Medulla oblongata (tissue), 1 donor: ENCODE measurements around the gene CDC6.

Experiments used
- DNase-seq: peaks from one replicate; pipeline ENCODE4 v3.0.0-alpha.2; 2015; ENCODE audit errors: extremely low spot score

CDC6 gene

DNA sequence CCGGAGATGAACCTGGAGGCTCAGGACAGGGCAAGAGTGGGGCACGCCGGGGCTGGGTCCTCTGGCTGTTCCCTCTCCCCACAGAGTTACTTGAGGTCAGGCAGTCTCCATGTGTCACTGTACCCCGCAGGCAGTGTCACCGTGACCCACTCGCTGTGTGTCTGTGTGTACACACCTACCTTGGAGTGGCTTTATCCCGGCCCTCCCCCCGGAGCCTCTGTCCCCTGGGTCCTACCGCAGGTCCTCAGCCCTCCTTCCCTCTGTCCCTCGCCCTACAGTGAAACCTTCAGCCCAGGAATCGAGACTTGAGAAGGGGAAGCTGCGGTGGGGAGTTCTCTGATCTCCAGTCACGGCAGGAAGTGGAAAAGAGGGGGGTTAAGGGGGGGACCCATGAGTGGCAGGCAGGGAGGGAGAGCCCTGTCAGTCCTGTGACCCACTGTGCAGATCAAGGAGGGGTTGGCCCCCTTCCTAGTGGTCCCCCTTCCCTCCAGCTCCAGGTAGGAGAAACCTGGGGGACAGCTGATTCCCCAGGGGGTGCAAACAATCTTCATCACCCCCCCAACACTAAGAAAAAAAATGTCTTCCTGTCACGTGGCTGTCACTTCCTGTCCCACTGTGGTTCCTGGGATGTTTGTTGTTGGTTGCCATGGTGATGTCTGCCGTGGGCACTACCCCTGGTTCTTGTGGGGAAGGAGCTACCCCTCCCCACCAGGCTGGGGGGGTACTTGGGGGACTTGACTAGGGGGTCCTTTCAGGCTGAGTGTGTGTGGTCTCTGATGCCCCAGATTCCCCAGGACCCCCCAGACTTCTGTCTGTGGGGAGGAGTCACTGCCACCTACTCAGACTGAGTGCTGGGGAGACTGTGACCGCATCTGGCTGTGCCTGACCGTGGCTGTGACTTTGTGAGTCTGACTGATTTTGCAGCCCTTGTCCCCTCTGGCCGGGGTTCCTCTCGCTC, 35.0 kb downstream of the CDC6 start:
- peak; percentile 87 for DNase-seq

DNA sequence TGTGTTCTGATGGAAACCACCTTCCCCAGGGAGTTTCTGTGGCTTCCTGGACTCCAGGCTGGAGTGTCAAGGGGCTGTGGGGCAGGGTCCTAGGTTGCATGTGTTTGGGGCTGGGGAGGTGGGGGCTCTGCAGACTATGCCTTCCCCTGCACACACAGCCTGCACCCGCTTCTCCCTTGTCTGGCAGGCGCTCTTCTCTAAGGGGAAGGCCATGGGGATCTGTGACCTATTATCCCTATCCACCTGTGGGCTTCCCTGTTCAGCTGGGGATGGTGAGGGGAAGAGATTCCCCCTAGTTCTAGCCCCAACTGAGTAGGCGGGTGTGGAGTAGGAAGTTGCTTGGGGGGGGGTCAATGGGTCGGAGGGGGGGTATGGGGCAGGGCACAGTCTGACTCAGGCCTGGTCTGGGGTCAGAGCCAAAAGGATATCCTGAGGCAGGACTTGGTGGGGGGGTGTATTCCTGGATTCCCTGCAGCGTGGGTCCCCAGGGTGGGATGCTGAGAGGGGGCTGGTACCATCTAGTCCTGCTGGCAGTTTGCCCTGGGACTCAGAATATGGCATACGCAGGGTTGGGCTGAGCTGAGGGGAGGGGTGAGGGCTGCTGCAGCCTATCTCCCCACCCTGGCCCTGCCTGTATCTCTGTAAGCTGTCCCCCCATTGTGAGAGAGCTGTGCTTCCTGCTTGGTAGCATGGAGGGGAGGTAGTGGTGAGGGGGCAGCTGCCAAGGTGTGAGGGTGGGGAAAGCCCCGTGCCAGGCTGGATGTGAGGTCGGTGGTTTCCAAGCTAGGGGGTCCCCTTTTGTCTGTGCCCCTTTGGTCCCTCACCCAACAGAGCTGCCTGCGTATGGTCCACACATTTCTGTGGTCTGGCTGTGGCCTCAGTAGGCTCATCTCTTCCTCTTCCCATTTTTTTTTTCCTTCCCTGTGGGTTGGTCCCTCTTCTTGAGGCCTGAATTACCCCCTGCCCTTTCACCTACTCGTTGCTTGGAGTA, 36.0 kb downstream of the CDC6 start:
- DNase-seq: no peak

DNA sequence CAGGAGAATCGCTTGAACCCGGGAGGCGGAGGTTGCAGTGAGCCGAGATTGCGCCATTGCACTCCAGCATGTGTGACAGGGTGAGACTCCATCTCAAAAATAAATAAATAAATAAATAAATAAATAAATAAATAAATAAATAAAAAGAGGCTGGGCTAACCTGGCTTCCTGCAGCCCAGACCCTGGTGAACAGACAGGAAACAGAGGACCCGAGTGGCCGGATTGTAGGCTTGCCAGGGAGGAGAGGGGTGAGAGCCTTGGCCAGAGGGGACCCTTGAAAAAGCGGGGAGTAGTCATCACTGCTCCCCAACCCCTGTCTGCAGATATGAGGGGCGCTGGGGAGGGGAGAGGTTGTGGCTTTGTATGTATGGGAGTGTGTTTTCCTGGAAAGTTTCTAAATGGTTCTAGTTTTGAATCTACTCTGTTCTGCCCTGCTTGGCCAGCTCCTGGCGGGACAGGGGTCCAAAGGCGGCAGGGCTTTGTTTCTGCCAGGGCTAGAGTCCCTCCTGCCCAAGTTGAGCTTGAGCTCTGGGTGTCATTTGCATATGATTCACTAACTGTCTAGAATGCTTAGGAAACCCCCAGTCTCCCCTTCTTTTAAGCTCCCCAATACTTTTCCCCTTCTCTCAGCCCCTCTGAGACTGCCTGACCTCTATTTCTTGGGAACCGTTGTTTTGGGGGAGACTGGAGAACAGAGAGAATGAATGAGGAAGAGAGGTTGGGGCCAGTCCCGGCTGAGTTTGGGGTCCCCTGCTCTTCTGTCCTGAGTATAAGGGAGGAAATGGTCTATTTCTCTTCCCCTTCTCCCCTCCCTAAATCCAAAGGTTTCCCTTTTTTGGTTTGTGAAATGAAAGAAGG, 37.7 kb downstream of the CDC6 start:
- no peak for DNase-seq

DNA sequence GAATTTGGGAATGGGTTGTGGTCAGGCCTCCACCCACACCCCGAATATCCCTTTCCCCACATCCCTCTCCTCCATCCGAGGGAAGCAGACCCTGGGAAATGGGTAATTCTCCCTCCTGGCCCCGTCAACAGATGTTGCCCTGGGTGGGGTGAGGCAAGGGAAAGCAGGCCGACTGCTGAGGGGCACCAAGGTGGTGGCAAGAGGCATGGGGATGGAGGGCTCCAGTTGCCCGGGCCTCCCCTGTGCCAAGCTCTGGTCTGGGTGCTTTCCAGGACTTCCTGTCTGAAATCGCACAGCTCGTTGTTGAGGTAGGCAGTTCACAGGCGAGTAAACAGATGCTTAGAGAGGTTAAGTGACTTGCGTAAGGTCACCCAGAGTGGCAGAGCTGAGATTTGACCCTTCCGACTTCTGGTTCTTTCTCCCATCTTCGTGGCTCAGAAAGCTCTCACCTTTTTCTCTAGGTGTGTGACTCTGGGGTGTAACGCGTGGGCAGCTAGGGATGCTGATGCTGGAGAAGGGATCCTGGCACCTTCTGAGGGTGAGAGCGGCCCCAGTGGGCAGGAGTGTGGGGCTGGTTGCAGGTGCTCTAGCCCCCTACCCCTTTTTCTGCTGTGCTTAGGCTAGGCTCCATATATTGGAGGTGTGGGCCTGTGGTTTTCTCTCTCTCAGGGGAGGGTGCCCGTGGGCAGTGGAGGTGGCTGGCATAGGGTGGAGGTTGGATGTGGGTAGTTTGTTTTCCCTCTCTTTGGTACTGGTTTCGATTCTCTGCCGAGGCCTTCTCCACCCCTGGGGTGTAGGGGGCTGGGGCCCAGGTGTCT, 38.5 kb downstream of the CDC6 start:
- no peak for DNase-seq

DNA sequence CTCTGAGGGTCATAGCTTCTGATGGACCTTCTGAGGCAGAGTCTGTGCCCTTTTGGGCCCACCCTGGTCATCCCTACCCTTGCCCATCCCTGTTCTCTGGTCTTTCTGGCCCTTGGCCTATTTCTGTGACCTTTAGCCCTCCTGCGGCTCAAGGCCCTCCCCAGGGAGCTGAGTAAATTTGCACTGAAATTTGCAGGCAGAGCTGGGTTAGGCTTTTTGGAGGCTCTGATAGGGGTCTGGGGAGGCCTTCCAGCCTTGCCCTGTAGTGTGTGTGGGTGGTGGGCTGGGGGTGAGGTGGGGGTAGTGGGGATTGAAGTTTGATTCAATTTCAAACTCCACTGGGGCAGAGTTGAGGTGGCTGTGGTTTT, 39.1 kb downstream of the CDC6 start:
- DNase-seq: no peak

DNA sequence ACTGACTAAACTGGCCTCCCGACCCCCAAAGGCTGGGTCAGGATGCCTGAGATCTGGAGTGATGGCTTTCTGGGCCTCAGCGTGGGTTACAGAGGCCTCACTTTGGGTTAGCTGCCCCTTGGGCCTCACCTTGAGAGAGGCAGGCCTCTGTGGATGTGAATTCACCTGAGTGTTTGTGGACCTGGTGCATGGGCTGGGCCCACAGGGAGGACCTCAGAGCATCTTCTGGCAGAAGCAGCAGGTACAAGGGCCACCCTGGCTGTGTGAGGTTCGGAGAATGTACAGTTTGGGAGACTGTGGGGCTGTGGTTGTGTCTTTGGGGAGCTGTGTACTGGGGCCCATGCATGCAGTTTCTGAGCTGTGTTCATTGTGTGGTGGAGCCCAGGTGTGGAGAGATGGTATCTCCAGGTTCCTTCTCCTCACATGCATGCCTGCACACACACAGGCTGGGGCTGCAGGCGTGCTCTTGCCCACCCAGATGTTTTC, 39.6 kb downstream of the CDC6 start:
- DNase-seq: no peak

DNA sequence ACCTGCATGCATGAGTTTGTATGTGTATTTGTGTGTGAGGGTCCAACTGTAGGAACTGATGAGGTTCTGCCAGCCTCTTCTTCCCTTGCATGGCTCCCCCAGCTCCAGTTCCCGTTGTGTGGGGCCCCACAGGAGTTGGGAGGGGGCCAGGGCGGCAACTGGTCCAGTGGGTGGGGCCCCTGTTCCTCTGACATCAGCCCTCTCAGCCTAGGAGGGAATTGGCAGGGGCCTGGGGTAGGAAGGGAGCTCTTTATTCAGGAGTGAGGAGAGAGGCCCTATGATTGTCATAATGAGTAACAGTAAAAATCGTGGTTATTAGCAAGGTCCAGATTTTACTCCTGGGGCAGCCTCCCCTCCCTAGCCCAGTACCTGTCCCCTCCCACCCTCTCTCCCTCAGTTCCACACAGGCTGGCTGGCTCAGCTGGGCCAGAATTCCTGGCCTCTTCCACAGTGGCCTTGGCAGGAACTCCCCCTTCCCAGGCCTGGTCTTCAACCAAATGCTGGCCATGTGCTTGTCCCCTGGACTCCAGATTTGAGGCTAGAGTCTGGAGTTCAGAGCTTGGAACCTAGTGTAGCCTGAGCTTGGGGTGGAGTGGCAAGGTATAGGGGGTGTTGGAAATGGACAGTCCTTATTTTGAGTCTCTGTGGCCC, 40.2 kb downstream of the CDC6 start:
- no peak for DNase-seq

DNA sequence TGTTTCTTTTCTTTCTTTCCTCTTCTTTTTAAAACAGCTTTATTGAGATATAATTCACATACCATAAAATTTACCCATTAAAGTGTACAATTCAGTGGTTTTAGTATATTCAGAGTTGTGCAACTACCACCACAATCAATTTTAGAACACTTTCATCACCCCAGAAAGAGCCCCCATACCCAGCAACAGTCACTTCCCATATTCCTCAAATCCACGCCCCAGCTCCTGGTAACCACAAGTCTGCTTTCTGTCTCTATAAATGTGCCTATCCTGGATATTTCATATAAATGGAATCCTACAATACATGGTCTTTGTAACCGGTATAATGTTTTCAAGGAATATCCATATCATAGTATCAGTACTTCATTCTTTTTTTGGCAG, 40.7 kb downstream of the CDC6 start:
- no peak for DNase-seq

DNA sequence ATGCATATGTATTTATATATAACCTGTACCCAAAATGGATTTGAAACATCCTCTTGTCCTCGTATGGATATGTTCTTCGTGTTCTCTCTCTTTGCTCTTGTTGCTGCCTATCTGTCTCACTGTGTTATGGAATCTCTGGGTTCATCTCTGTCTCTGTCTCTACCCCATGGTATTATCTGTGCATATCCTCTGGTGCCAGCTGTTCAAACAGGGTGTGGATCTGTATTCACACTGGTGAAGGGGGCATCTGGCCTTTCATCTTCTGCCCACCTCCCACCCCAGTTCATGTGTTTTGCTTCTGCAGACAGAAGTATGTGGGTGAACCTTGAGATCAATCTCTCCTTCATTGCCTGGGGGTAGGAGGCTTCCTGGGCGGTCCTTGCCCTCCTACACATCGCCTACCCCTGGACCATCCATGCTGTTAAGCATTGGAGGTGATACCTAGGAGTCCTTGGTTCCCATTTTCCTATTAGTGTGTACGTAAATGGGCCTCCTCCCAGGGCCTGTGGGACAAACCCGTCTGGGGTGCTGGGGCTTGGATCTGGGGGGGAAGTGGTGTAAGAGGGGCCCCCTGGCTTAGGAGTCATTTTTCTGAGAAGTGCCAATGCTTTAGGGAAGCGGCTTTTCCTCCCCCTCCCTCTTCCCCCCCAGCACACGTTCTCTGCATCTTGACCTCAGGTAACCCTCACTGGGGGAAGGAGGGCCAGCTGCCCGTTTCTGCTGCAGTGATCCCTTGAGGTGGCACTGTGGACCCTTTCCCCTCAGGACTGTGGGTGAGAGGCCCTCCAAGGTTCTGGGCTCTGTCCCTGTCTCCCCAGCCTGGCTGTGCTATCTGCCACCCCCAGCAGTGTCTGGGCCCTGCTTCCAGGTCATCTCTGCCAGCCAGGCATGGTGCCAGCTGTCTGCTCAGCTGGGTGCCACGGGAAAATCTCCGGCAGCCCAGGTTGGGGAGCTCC, 42.4 kb downstream of the CDC6 start:
- peak; percentile 28 for DNase-seq

DNA sequence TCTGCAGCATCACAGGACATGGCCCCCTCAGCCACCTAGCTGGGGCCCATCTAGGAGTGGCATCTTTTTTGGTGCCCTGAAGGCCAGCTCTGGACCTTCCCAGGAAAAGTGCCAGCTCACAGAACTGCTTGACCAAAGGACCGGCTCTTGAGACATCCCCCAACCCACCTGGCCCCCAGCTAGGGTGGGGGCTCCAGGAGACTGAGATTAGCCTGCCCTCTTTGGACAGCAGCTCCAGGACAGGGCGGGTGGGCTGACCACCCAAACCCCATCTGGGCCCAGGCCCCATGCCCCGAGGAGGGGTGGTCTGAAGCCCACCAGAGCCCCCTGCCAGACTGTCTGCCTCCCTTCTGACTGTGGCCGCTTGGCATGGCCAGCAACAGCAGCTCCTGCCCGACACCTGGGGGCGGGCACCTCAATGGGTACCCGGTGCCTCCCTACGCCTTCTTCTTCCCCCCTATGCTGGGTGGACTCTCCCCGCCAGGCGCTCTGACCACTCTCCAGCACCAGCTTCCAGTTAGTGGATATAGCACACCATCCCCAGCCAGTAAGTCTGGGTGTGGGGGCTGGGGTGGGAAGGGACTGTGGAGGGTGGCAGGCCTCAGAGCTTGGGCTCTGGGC, 43.3 kb downstream of the CDC6 start:
- no peak for DNase-seq

DNA sequence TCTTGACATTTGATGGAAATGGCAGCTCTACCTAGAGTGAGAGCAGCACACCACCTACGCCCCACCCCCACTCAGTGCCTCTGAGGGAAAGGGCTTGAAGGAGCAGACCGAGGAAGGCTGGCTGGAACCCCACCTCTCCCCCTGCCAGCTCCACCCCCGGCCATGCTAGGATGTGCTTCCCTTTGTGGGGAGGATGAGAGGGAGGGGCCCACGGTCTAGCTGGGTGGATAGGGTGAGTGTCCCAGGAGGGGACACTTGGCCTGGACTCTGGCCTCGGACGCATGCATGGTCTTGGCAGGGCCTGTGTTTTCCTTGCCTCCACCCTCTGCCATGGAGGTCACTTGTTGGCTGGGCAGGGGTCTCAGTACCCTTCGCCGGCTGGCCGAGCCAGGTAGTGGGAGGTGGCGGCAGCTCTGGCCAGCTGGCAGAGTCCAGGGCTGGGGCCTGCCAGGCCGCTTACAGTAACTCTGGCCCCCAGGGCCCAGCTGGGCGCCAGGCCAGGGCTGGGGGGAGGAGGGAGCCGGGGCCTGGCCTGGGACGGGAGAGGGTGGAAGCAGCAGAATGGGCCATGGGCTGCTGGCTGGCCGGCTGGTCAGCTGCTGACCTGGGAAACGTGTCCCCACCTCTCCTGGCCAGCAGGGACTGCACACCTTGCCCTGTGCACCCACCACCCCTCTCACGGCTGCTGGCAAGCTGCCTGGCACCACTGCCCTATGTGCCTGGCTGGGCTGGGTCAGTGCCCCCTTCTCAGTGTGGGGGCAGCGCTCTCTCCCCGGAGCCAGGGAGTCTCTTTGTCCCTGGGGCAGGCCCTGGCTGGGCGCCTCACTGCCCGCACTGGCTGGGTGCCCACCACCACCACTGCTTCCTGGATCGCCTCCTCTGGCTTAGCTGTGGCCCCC, 44.3 kb downstream of the CDC6 start:
- DNase-seq: peak; percentile 83

DNA sequence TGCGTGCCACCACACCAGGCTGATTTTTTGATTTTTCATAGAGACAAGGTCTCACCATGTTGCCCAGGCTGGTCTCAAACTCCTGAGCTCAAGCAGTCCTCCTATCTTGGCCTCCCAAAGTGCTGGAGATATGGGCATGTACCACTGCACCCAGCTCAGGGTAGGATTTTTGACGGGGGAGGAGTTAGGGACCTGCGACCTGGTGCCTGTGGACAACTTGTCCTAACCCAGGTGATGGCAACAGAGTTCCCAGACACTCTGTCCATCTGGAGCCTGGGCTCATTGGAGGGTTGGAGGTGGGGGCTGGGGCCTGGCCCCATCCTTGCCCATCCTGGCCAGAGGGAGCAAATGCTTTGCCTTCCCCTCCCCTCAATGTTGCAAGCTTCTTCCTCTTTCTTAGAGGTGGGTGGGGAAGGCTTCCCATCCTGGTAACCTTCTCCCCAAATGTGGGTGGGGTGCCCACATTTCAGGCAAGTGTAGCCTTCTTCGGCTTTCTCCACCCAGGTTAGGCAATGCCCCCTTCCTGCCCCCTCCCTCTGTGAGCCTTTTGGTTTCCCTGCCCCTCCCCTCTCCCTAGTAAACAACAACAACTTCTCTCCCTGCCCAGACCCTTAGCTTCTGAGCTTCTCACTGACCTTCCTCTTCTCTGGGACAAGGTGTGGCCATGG, 46.2 kb downstream of the CDC6 start:
- DNase-seq: no peak

DNA sequence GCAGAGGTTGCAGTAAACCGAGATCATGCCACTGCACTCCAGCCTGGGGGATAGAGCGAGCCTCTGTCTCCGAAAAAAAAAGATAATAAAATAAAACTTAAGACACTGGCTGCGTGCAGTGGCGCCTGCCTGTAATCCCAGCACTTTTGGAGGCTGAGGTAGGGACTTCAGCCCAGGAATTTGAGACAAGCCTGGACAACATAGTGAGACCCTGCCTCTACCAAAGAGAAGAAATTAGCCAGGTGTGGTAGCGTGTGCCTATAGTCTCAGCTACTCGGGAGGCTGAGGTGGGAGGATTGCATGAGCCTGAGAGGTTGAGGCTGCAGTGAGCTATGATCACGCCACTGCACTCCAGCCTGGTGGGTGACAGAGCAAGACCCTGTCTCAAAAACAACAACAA, 47.9 kb downstream of the CDC6 start:
- no peak for DNase-seq

DNA sequence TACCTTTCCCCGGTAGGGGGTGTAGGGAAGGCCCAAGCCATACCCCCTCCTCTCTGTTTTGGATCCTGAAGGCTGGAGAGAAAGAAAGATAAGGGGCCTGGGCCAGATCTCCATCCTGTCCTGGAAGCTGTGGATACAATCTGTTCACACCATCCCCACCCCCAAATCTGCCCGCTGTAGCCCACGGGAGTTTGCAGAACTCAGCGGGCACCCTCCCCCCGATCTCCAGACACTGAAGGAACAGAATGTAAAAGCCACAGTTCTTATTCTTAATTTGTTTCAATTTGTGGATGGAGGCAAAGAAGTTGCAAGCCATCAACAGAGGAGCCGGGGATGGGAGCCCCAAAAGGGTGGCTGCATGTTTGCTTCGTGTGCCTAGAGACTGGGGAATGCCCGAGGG, 49.7 kb downstream of the CDC6 start:
- no peak for DNase-seq

DNA sequence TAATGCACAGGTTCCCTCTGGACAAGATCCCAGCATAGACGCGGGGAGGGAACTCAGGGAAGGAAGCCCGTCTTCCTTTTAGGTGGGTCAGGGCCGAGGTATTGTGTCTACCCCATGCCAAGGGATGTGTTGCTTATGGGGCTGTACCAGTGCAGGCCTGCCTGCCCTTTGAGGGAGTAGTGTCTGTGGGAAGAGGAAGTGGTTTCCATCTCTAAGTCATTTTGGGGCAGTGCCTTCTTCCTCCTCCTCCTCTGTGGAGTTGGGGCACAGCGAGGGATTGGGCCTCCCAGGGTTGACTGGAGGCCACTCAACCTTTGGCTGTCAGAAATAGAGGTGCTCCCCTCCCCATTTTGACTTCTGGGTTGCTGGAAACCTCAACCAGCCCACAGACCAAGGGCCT, 50.4 kb downstream of the CDC6 start:
- DNase-seq: no peak

DNA sequence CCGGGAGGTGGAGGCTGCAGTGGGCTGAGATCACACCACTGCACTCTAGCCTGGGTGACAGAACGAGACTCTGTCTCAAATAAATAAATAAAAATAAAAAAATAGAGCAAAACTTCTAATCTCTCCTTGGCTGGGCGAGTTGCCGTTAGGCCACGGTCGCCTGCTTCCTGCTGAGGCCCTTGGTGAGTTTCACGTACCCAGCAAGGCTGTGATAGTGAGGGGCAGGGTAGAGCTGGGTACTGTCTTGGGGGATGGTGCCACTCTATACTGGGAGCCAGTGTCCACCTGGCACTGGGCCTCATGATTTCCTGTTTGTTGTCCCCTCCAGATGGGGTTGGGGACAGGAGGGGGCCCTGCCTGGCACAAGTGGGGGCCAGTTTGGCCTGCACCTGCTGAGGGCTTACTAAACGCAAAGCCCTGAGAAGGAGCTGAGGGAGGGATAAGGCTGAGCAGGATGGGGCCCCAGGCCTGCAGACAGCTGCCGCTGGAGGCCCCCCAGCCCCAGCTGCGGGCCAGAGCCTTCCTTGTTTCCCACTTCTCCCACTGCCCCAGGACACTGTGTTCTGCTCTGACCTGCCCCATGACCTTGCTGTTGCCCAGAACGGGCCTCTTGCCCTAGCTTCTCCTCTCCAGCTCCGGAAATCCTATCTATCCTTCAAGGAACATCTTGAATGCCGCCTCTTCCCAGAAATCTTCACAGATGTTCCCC, 51.4 kb downstream of the CDC6 start:
- no peak for DNase-seq
